ENCODE results near the gene SPIN2A. TPM values are rescaled to one million over a fixed set of nuclear protein-coding genes. Genes with fewer than 3 reads are reported as not detected.

SPIN2A gene
- total RNA-seq, 1 donor from 2014 or later, result not detected

Other genes starting within 250 kb of the SPIN2A start
- gene SPIN3, start 141.9 kb downstream of the SPIN2A start, total RNA-seq, result 6.3 TPM
- gene SPIN2B, start 15.8 kb downstream of the SPIN2A start, total RNA-seq, result 4.0 TPM
- gene FAAH2, start 149.3 kb upstream of the SPIN2A start, total RNA-seq, result 4.8 TPM

Data from esophagus mucosa (tissue), 1 donor.